ENCODE measurements around the gene HEPACAM.

The HEPACAM gene

DNA sequence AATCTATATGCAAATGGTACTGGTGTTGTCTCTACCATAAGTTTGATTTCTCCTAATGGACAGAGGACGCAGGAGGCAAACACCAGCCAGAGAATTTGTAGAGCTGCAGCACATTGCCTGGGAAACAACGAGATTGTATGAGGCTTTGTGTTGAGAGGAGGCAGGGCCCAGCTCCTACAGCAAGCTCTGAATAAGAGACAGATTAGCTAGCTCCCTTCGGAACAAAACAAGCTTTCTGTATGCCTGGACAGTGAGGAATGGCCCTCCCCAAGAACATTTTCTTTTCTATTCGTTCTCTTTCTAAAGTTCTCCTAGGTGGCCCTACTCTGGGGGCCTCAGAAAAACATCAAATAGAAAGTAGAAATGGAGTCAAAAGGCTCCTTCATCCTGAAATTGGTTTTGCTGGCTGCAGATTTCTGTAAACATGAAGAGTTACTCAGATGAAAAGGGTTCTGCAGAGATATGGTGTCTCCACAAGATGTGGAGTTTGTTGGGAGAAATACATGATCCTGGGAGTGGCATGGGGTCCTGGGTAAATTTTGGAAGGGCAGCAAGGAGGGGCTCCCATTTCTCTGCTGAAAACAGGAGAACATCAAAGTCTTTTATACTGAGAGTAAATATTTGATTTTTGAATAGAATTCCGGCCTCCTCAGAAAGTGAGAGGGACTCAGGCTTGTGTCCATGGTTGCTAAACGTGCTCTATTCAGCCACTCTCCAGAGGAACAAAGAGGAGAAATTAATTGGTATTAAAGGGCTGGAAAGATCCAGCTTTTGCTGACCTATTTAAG lies 6.8 kb upstream of the HEPACAM start:
- DNase-seq = no peak

DNA sequence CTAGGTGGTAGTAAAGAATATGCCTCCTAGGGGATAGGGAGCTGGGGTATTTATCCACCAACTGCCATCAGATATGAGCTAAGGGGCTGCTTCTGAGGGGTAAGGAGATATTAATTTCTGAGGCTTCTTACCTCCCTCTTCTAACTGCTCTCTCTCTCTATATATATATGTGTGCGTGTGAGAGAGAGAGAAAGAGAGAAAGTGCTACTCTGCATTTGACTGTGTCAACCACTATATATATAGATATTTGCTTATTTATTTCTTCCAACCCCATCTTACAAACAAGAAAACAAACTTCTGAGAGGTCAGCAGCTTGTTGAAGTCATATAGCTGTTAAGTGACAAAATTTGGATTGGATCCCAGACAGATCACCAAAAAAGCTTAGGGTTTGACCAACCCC lies 5.9 kb upstream of the HEPACAM start:
- no peak for DNase-seq

DNA sequence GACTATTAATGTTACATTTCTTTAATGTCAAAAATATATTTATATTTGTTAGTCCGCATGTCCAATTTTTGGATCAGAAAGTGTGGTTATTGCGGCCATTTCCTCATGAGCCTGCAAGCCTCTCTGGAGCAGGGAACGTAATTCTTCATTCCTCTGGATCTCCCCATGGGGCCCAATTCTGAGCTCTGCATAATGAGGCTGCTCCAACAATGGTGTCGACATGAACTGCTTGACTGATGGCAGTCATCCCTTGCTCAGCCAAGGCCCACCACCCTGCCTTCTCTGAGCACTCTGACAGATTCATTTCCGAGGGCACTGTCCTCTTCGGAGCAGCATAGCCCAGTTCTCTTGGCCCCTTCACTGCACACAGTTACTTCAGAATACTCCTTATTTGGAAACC lies 3.1 kb upstream of the HEPACAM start:
- no peak for DNase-seq

DNA sequence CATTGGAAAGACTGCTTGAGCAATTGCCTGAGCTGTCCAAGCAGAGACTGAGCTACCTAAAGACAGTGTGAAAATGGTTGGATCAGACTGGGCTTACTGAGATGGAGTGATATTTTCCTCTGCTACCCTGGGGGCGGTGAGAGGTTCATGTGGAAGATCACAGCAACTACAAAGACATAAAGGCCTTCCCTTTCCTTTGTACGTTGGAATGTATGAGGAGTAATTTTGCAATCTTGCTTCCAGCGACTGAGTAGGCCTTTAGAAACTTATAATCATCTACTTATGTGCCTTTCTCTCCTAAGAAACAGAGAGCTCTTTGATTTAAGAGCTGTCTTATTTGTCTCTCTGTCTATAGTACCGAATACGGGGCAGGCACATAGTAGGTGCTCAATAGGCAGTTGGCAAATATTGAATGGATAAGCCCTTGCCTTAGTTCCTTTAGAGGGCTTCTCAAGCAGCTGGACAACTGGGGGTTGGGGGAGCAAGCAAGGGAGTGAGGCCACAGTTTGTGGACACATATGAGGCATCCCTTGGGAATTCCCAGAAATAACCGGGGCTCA lies 2.4 kb upstream of the HEPACAM start:
- no peak for DNase-seq

DNA sequence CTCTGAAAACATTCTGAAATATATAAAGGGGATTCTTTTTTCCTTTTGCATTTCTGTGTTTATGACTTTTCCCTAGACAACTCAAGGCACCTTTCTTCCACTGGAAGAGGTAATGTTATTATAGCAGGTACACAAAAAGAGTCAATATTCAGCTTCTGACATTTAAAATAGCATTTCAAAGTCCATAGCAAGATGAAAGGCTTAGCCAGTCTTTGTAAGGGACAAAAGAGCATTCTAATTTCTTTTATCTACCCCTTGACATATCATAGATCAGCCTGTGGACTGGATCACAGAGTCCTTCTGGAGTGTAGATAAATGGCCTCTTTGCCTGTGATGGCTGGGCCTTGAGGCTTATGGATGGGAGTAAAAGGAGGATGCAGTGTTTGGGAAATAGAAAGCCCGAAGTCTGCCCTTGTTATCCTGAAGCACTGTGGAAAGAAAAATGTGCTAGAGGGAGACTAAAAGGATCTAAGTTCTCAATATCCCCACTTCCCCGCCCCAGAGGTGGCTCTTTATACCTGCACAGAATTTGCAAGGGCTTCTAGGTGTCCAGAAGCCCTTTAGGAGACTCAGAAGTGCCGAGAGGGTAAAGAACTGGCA lies 1.6 kb upstream of the HEPACAM start:
- no peak for DNase-seq

DNA sequence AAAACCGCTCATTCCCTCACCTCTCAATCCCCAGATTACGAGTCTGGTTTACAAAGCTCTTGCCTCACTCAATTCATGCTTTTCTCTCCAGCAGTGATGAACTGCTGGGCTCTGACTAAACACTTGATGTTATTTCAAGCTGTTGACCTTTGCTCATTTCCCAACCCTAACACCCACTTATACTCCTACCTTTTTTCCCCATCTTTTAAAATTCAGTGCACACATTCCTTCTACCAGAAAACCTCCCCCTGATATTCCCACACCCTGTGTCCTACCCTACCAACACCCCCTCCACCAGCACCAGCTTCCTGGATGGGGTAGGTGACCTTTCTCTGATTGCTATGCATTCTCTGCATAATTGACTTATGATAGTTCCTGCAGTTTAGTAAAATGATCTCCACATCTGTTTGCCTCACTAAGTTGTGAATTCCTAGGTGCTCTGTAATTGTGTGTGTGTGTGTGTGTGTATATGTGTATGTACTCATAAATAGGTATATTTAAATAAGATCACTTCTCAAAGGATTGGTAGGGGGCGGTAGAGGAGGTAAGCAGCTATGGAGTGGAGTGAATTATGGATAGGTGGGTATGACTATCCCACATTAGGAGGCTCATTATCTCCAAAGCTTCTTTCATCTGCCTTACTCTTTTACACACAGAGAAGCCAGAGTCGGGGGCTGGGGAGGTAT lies 842 bp downstream of the HEPACAM start:
- peak; percentile 41 to 74 (median 63) for DNase-seq

DNA sequence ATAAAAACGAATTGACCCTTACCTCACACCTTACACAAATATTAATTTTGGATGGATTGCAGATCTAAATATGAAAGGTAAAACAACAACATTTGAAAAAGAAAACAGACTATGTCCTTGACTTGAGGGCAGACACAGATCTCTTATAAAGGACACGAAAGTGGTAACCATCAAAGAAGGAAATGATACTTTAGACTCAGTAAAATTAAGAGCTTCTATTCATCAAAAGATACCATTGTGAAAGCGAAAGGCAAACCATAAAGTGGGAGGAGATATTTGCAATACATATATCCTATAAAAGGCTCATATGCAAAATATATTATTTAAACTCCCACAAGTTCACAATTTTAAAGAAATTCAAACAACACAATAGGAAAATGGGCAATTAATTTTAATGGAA lies 5.0 kb downstream of the HEPACAM start:
- no peak for DNase-seq

DNA sequence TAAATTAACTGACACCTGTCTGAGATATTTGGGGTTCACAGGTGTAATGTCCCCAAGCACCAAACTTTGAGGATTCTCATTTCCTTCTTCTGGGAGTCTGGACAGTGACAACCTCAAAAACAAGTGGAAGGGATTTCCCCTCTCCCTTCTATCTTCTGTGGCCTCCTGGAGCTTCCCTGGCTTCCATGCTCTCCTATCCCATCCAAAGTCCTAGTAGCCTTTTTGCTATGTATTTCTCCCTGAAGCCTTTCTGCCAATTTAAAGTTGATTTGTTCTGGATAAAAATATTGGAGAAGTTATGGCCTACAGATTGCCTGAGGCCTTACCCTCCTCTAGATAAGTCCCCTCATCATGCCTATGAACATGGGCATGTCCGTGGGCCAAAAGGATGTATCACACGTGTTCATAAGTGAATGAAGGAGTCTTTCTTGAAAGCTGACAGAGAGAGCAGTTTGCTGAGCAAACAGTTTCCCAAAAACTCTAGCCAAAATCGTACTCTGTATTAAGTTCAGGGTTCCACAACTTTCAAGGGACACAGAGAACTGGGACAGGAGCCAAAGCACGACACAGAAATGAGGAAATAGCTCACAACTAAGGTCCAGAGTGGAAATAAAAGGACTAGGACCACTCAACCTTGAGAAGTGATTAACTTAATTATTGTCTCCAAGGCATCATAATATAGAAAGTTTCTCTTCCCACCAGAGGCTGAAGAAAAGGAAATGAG lies 6.7 kb downstream of the HEPACAM start:
- no peak for DNase-seq

DNA sequence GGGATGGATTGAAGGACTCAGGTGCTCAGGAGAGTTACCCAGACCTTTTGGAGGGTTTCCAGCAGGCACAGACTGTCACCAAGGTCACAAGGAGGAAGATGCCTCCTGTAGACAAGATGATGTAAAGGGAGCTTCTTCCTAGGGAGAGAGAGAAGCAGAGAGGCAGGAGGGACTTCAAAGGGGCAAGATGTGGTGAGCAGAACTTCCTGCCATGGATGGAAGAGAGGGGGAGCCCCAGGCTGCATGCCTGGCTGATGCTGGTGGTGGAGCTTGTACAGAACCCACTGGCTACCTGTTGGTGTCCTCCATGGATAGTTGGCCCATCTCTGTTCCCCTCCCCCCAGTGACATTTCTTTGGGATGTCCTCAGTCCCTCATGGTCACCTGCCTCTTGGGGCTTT lies 12.6 kb downstream of the HEPACAM start:
- DNase-seq = no peak

DNA sequence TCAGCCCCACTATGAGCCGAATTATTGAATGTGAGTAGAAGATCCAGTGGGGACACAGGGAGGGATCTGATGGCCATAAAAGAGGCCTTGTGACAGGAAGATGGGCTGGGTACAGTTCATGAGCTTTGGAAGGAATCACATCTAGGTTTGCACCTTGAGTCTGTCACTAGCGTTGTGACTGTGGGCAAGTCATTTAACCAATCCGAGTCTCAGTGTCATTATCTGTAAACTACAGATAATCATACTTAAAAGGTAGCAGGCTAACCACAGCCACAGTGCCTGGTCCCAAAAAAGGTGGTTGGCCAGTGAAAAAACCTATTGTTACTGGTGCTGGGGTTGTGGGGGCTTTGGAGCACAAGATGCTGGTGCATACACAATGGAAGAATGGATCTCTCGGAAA lies 13.0 kb downstream of the HEPACAM start:
- no peak for DNase-seq

DNA sequence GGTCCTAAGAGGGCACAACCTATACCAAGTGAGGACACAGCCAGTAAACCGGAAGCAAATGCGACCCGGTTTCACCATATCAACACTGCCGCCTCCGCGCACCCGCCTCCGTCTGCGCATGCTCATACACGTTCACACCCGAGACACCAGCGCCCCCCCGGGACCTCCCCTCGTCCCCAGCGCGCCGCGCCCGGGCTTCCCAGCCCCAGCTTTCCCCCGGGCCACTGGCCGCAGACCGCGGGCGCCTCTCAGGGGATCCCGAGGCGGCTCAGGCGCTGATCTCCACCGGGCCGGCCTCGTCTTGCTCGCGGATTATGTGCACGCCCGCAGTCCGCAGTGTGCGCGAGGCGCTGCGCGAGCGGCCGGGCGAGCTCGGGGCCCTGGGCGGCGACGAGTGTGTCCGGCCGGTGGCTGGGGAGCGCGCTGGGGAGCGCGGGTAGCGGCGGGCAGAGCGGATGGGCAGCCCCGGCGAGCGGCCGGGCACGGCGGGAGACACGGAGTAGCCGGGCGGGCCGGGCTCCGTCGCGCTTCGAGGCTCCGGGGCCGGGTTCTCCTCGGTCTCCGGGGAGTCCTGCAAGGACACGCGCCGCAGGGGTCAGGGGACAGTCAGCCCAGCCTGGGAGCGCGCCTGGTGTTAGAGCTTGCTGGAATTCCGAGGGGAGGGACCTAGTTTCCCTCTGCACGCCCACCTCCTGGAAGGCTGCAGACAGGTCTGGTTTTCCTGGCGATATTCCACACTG lies 14.8 kb downstream of the HEPACAM start:
- peak; percentile 71 to 86 (median 80) for DNase-seq

DNA sequence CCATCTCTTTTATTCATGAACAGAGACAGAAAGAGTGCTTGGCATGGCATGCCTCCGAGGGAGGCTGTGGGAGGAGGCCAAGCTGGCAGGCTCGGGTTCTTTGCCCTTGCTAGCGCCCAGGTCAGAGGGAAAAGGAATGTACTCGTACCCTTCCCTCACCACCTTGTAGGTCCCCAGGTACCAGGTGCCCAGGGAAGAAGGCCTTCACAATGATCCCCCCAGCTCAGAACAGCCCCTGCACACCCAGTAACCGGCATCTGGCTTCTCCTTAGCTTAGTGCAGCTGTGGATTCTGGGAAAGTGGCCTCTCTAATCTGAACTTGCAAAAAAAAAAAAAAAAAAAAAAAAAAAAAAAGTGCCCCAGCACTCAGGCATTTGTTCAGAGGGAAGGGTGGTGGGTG lies 15.5 kb downstream of the HEPACAM start:
- no peak for DNase-seq

DNA sequence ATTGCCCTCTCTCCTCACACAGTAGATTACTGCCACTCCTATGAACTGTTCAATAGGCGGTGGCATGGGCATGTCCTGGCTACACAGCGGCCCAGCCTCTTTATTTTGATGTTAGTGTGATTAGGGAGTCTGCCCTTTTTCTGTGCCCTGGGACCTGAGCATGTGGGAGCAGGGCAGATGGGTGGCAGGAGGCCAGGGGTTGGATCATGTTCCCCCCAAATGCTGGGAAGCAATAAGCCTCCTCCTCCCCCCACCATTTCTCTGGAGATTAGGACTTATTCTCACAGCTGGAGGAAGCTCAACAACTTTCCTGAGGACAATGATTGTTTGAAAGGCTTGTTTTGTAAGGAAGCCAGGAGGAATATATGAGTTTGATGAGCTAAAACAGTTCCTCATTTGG lies 15.9 kb downstream of the HEPACAM start:
- DNase-seq = no peak

DNA sequence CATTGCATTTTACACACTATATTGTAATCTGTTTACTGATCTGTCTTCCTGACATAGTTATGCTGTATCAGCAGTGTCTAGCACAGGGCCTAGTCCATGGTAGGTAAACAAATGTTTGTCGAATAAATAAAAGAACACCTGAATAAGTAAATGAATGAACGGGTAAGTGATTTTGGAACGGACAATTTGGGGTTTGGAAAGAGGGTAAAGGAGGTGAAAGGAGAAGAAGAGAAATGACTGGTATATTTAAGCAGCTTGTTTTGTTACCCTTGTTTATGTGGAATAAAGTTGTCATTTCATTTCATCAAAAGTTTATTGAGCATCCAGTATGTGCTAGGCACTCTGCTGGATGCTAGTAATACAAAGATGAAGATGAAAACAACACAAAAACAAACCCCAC lies 16.9 kb downstream of the HEPACAM start, which contains the start of gene HEPN1:
Gene HEPN1, plus strand, starts transcription at position 301 of the 400 bp plus-strand sequence.
- DNase-seq = no peak

DNA sequence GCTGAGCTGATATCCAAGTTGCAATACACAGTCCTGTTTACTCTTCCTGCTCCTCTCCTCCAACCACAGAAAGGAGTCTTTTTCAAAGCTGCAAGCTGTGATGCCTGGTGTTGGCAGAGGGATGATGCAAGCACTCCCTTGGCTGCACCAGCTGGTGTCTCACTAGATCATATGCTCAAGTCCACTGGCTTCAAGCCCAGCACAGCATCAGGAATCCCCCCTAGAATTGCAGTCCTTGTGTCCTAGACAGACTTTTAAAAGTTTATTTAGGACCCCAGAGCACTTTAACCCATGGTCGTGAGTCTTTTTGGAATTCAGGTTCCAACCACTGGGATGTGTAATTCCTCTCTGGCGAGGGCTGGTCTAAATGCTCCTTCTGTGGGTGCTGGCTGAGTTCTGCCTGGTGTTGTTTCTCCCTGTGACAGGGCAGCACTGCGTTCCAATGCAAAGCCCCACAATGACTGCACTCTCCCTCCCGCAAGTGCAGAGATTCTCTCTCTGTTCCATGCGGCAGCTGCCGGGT lies 18.7 kb downstream of the HEPACAM start:
- peak in 3 of 4 experiments; percentile 40 to 43 (median 42) for DNase-seq

DNA sequence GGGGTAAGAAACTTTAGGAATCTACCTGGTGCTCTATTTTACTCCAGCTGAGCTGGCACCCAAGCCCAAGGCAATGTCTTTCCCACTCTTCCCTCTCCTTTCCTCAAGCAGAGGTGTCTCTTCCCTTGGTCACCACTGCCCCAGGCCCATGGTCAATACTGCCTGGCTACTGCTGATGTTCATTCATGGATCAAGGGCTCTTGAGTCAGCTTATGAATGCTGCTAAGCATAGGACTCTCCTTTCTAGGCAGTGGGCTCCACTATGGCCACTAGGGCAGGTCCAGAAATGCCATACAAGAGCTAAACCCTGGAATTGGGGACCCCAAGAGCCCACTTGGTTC lies 19.5 kb downstream of the HEPACAM start:
- DNase-seq = no peak

DNA sequence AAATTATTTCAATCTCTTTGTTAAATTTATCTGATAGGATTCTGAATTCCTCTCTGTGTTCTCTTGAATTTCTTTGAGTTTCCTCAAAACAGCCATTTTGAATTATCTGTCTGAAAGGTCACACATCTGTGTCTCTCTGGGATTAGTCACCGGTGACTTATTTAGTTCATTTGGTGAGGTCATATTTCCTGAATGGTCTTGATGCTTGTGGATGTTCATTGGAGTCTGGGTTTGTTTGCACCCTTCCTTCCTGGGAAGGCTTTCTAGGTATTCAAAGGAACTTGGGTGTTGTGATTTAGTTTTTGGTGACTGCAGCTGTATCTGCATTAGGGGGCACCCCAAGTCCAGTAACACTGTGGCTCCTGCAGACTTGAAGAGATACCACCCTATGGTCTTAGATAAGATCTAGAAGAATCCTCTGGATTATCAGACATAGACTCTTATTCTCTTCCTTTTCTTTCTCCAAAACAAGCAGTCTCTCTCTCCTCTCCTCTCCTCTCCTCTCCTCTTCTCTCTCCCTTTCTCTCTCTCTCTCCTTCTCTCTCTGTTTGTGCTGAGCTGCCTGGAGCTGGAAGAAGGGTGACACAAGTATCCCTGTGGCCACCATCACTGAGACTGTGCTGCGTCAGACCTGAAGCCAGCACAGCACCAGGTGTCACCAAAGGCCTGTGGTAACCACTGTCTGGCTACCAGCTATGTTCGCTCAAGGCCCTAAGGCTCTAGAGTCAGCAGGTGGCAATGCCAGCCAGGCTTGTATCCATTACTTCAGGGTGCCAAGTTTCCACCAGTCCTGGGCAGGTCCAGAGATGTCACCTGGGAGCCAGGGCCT lies 20.1 kb downstream of the HEPACAM start:
- DNase-seq = peak in 2 of 4 experiments; percentile 56 to 63

DNA sequence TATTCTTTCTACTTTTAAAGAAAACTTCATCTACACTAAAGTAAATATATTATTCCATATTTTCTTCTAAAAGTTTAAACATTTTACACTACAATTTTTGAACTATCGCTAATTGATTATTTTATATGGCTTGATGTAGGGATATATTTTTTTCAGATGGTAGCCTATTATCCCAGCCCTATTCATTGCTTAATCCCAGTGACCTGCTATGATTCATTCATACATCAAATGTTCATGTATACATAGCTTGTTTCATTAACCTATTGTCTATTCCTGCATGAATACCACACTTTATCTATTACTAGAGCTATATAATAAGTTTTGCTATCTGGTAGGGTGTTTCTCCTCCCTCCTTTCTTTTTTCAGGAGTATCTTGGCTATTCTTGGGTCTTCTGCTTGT lies 33.2 kb downstream of the HEPACAM start:
- no peak for DNase-seq

DNA sequence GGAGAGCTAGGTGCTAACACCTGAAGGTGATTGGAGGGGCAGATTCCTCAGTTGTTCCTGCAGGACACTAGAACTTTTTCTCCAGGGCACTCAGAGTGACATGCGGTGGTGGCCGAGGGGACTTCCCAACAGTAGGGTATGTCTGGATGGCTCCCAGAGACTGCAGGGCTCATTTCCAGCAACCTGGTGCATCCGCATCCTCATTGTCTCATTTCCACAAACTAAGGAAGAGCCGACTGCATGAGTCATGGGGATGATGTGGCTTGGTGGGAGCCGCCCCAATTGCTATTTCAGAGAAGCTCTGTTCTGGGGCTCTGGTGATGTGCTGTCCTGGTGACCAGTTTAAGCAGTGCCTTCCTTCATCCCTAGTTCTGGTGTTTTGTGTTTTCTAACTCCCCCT lies 35.4 kb downstream of the HEPACAM start:
- DNase-seq = peak in 2 of 4 experiments; percentile 13 to 19

DNA sequence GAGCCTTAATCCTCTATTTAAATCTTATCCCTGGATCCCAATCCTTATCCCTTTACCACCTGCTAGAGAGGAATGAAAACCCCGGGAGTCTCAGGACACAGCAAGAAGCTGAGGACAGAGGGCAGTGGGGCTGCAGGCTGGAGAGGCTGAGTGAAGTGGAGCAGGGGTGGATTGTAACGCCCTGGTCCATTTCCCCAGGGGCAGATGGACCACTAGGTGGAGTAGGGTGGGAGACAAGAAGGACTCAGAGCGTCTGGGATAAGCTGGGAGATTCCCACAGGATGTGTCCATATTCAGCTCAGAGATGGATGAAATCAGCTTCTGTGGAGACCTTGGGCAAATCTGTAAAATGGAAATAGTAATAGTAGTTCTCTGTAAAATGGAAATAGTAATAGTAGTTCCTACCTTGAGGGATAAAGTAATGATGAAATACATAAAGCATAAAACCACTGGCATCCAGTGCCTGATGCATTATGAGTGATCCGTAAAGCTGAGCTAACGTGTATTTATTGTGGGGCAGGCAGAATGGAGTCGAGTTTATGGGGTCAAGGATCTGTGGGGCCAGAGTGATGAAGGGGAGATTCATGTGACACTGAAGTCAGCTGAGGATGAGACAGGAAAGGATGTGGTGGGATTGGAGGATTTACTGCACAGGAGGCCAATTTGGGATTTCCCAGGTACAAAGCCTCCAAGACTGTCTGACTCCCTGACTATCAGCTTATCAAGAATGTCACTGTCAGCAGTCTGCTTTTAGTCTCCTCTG lies 36.3 kb downstream of the HEPACAM start:
- DNase-seq = no peak
